Fibroblast of skin of left quadriceps (primary cell): Measurements from ENCODE around the gene INPP5D.
"Not testable (repeated sequence)": the region's sequence is repeated elsewhere in the genome, so short reads cannot be mapped to it uniquely, and the experiment has no call there.

Experiments used
- DNase-seq, 2 experiments: peaks; one replicate each; pipeline ENCODE4 v3.0.0-alpha.2; 2013; ENCODE audit warnings: low read depth in 2 of 2

The INPP5D gene

GRCh38 chr2:233092432-233093165 is 32.5 kb downstream of the INPP5D start:
- DNase-seq = no peak

- DNase-seq = no peak
These were observed 33.0 kb downstream of the INPP5D start for GRCh38 chr2:233093166-233093448.

- no peak for DNase-seq
These were observed 33.6 kb downstream of the INPP5D start for GRCh38 chr2:233093721-233094120.

GRCh38 chr2:233094614-233095013 is 34.5 kb downstream of the INPP5D start:
- DNase-seq = no peak

- DNase-seq = no peak
These were observed 35.9 kb downstream of the INPP5D start for GRCh38 chr2:233096006-233096405.

- DNase-seq = no peak
These were observed 38.5 kb downstream of the INPP5D start for GRCh38 chr2:233098618-233099017.

GRCh38 chr2:233099820-233100191 is 39.7 kb downstream of the INPP5D start:
- DNase-seq = not testable (repeated sequence)

- DNase-seq = no peak
These were observed 40.3 kb downstream of the INPP5D start for GRCh38 chr2:233100192-233100998.

- no peak for DNase-seq
These were observed 41.0 kb downstream of the INPP5D start for GRCh38 chr2:233101141-233101540.

GRCh38 chr2:233101816-233102215 is 41.7 kb downstream of the INPP5D start:
- no peak for DNase-seq

- DNase-seq = no peak
These were observed 45.2 kb downstream of the INPP5D start for GRCh38 chr2:233105156-233105895.

- DNase-seq = no peak
These were observed 45.8 kb downstream of the INPP5D start for GRCh38 chr2:233105930-233106329.

- DNase-seq = no peak
These were observed 46.9 kb downstream of the INPP5D start for GRCh38 chr2:233107011-233107410.

- no peak for DNase-seq
These were observed 47.7 kb downstream of the INPP5D start for GRCh38 chr2:233107831-233108300.

- DNase-seq = no peak
These were observed 48.7 kb downstream of the INPP5D start for GRCh38 chr2:233108611-233109490.

GRCh38 chr2:233111427-233111826 is 51.3 kb downstream of the INPP5D start:
- DNase-seq = no peak

- no peak for DNase-seq
These were observed 52.2 kb downstream of the INPP5D start for GRCh38 chr2:233112329-233112728.

GRCh38 chr2:233112776-233113452 is 52.8 kb downstream of the INPP5D start:
- no peak for DNase-seq

- DNase-seq = no peak
These were observed 54.3 kb downstream of the INPP5D start for GRCh38 chr2:233114421-233114861.

GRCh38 chr2:233115121-233115520 is 55.0 kb downstream of the INPP5D start:
- no peak for DNase-seq

- DNase-seq = no peak
These were observed 55.6 kb downstream of the INPP5D start for GRCh38 chr2:233115741-233116140.
